ENCODE measurements around the gene OR10J5. TPM values are rescaled to one million over a fixed set of nuclear protein-coding genes. Genes with fewer than 3 reads are reported as not detected.
"Not testable (repeated sequence)": the region's sequence is repeated elsewhere in the genome, so short reads cannot be mapped to it uniquely, and the experiment has no call there.

The OR10J5 gene
- total and polyA plus RNA-seq, 2 donors (not counting 1 experiment from before 2014, with no cell fraction given): not detected

- H3K27ac Mint-ChIP-seq: no peak overlapping the region
- no CpG with 5 or more reads among the region's 1 CpG for WGBS (ENCODE audit: insufficient coverage)
- CTCF ChIA-PET: no interaction called here
- peaks cover 8% of the 10 kb centered on the region for H3K27me3 Mint-ChIP-seq
- no peak for TF ChIP-seq EZH2 (IDR thresholded peaks at IDR 0.05; ENCODE audit: borderline replicate concordance, insufficient read depth, low read depth, low read length, poor library complexity, severe bottlenecking)
- H3K27ac ChIP-seq (ENCODE audit: low read length in 2 of 2): no peak overlapping the region
- H3K4me3 ChIP-seq (ENCODE audit: control extremely low read depth in 1 of 5, extremely low read depth in 1 of 5, insufficient read depth in 1 of 5, low read depth in 2 of 5, low read length in 4 of 5): no peak overlapping the region
- H3K79me2 ChIP-seq (ENCODE audit: control insufficient read depth, insufficient read depth, low read length): no peaks in the 10 kb centered on the region
- POLR2A ChIA-PET: no interaction called here
- no peaks in the 10 kb centered on the region for H3K4me1 ChIP-seq (ENCODE audit: control insufficient read depth in 2 of 2, insufficient read depth in 2 of 2, low read length in 2 of 2)
- H3K9me3 Mint-ChIP-seq (ENCODE audit: insufficient read depth): peaks cover 5% of the 10 kb centered on the region
- no peak overlapping the region for H3K4me3 Mint-ChIP-seq
- intact Hi-C loops (cut with micrococcal nuclease): no loop called here
- H3K9ac ChIP-seq (ENCODE audit: low read length): no peak overlapping the region
- no peaks in the 10 kb centered on the region for H3K27me3 ChIP-seq (replicated peaks in 1 of 4; ENCODE audit: control extremely low read depth in 1 of 4, control insufficient read depth in 3 of 4, insufficient read depth in 4 of 4, low read length in 3 of 4)
- H3K4me2 ChIP-seq (replicated peaks; ENCODE audit: low read depth, low read length, poor library complexity, severe bottlenecking): no peak overlapping the region
- H4K20me1 ChIP-seq (ENCODE audit: control insufficient read depth, insufficient read depth, low read length, poor library complexity, severe bottlenecking): no peaks in the 10 kb centered on the region
- DNase-seq (no peak), ATAC-seq (ENCODE audit: low read depth) (no peak)
- H2AFZ ChIP-seq (ENCODE audit: insufficient read depth, low read depth, low read length, poor library complexity, severe bottlenecking): no peak overlapping the region
- no peaks in the 10 kb centered on the region for H3K36me3 ChIP-seq (replicated peaks in 1 of 2; ENCODE audit: control extremely low read depth in 1 of 2, control insufficient read depth in 1 of 2, extremely low read depth in 1 of 2, insufficient read depth in 2 of 2, low read length in 1 of 2)
- no peaks in the 10 kb centered on the region for H3K4me1 Mint-ChIP-seq
- peaks cover 5 to 13% (median 8%) of the 10 kb centered on the region in 3 donors for H3K9me3 ChIP-seq (ENCODE audit: control extremely low read depth in 1 of 3, control insufficient read depth in 2 of 3, insufficient read depth in 1 of 3, low read length in 2 of 3)
Measured at GRCh38 chr1:159501082-159501481, 34.7 kb downstream of the OR10J5 start.

- H2AFZ ChIP-seq (ENCODE audit: insufficient read depth, low read depth, low read length, poor library complexity, severe bottlenecking); intact Hi-C loops (cut with micrococcal nuclease); H4K20me1 ChIP-seq (ENCODE audit: control insufficient read depth, insufficient read depth, low read length, poor library complexity, severe bottlenecking); H3K9me3 Mint-ChIP-seq (ENCODE audit: insufficient read depth); H3K9ac ChIP-seq (ENCODE audit: low read length); H3K79me2 ChIP-seq (ENCODE audit: control insufficient read depth, insufficient read depth, low read length); H3K4me3 Mint-ChIP-seq; H3K27me3 ChIP-seq (replicated peaks in 1 of 4; ENCODE audit: control extremely low read depth in 1 of 4, control insufficient read depth in 3 of 4, insufficient read depth in 4 of 4, low read length in 3 of 4); H3K4me1 Mint-ChIP-seq; ATAC-seq (ENCODE audit: low read depth); DNase-seq; H3K9me3 ChIP-seq (ENCODE audit: control extremely low read depth in 1 of 3, control insufficient read depth in 2 of 3, insufficient read depth in 1 of 3, low read length in 2 of 3); H3K27ac ChIP-seq (ENCODE audit: low read length in 2 of 2); H3K4me1 ChIP-seq (ENCODE audit: control insufficient read depth in 2 of 2, insufficient read depth in 2 of 2, low read length in 2 of 2); H3K4me2 ChIP-seq (replicated peaks; ENCODE audit: low read depth, low read length, poor library complexity, severe bottlenecking); H3K36me3 ChIP-seq (replicated peaks in 1 of 2; ENCODE audit: control extremely low read depth in 1 of 2, control insufficient read depth in 1 of 2, extremely low read depth in 1 of 2, insufficient read depth in 2 of 2, low read length in 1 of 2); H3K27me3 Mint-ChIP-seq; H3K27ac Mint-ChIP-seq; CTCF ChIA-PET; H3K4me3 ChIP-seq (ENCODE audit: control extremely low read depth in 1 of 5, extremely low read depth in 1 of 5, insufficient read depth in 1 of 5, low read depth in 2 of 5, low read length in 4 of 5); POLR2A ChIA-PET: not testable (repeated sequence)
- WGBS (ENCODE audit: insufficient coverage): 93% methylated on average over 28 of the region's 33 CpGs
Measured at GRCh38 chr1:159494513-159495210, 41.1 kb downstream of the OR10J5 start.
